DMS79 (cell line): ENCODE data around the gene RCBTB1.
"Not testable (repeated sequence)": the region's sequence is repeated elsewhere in the genome, so short reads cannot be mapped to it uniquely, and the experiment has no call there.

ENCODE experiments used
- DNase-seq: peaks from one replicate; lab custom pipeline; 2025; lab: John Stamatoyannopoulos, UW

RCBTB1 gene

DNA sequence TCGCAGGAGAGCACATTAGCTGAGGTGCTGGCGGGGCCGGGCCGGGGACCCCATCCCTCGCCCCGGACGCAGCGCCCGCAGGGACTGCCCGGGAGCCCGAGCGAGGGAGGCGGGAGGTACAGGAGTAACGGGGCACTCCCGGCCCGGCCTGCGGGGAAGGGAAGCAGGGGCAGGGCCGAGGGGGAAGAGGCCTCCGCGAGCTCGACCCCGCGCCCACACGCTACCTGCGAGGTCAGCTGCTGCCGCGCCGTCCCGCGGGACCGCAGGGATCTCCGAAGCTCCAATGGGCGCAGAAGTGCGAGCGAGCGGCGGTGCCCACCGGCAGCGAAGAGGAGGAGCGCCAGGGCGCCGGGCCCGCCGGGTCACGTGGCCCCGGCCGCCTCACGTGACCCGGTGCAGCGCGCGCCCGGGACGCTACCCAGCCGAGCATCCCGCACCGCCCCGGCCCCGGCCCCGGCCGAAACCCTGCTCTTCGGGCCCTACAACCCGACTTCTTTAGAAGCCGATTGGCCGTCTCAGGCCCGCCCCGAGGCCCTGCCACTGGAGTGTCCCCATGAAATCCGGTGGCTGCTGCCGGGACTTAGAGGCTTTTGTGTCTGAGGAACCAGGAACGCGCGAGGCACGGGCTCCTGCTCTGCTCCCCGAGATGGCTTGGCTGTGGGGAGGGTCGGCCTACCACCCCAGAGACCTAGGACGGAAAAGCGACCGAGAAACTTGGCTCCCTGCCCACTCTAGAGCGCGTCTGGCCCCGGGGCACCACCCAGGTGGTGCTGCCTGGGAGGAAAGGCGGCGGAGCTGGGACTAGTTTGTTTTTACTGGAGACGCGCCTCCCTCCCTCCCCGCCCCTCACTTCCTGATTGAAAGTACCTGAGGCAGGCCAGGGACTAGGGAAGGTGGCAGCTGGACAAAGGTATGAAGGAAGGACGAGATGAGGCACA is at the start of gene RCBTB1:
RCBTB1 (minus strand) TSS at position 339 of the 938 bp plus-strand sequence. CDS start 18,279 bp downstream, outside the sequence.
- peak; percentile 52 for DNase-seq

DNA sequence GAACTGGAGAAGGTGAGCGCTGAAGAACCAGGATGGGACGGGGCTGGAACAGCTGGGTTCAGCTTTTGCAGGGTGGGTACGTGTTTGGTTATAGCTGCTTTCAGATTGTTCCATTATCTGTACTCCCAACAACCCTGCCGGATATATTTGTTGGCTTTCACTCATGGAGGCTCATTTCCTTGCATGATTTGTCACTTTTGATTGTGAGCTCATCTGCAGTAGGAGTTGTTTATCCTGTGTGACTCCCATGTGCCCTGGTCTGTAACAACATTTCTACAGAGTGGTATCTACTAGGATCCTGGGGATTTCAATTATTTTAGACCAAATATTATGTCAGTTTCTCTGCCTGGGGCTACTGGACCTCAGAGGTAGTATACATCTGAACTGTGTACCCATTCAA is 48.4 kb upstream of the RCBTB1 start:
- DNase-seq = no peak

DNA sequence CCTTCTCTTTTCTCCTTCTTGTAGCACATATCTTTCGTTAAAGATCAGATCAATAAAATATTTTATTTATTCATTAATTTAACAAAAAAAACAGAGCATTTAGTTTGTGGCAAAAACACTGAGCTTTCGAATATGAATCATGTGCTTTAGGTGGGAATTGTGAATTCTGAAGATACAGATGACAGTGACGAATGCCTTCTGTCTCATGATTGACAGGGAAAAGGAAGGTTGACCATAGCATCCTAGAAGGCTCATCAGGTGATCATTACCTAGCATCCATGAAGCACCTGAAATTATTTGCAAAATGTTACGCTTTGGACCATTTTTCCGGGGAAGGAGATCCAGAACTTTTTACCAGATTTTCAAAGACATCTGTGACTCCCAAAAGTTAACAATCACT is 46.8 kb upstream of the RCBTB1 start:
- DNase-seq = no peak

DNA sequence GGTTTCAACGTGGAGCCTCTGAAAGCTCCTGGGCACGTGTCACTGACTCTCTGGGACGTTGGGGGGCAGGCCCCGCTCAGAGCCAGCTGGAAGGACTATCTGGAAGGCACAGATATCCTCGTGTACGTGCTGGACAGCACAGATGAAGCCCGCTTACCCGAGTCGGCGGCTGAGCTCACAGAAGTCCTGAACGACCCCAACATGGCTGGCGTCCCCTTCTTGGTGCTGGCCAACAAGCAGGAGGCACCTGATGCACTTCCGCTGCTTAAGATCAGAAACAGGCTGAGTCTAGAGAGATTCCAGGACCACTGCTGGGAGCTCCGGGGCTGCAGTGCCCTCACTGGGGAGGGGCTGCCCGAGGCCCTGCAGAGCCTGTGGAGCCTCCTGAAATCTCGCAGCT is 45.2 kb upstream of the RCBTB1 start:
- DNase-seq = no peak

DNA sequence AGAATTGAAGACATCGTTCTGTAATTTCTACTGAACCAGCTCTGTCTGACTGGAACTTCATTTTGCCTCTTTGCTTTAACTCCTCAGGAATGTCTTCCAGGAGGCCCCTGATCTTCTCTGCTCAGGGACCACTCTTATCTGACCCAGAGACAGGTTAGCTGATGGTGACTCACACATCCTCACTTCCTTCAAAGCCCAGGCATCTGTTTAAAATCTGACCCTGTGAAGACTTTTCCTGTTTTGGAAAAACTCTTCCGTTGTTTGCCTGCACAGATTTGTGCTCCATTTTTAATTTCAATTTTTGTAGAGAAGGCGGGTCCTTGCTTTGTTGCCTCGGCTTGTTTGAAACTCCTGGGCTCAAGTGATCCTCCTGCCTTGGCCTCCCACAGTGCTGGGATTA is 44.6 kb upstream of the RCBTB1 start:
- DNase-seq = no peak

DNA sequence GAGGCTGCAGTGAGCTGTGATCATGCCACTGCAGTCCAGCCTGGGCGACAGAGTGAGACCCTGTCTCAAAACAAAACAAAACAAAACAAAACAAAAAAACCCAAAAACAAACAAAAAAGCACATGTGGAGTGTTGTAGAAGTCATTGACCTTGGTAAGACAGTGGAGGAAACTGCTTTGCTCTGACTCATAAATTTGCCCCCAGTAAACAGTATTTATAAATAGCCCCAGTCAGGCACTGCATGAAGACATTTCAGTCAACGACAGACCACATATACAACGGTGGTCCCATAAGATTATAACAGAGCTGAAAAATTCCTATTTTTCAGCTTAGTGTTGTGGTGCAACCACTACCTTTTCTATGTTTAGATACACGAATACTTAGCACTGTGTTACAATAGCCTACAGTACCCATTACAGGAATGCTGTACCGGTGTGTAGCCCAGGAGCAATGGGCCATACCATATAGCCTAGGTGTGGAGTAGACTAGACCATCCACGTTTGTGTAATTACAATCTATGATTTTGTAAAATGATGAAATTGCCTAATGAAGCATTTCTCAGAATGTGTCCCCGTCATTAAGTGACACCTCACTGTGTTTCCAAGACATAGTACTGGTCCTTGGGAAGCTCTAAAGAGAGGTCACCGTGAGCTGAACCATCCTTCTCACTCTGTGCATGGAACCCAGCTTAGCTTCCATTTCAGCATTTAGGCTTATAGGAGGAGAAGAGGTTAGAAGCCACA is 44.0 kb upstream of the RCBTB1 start:
- DNase-seq = no peak

DNA sequence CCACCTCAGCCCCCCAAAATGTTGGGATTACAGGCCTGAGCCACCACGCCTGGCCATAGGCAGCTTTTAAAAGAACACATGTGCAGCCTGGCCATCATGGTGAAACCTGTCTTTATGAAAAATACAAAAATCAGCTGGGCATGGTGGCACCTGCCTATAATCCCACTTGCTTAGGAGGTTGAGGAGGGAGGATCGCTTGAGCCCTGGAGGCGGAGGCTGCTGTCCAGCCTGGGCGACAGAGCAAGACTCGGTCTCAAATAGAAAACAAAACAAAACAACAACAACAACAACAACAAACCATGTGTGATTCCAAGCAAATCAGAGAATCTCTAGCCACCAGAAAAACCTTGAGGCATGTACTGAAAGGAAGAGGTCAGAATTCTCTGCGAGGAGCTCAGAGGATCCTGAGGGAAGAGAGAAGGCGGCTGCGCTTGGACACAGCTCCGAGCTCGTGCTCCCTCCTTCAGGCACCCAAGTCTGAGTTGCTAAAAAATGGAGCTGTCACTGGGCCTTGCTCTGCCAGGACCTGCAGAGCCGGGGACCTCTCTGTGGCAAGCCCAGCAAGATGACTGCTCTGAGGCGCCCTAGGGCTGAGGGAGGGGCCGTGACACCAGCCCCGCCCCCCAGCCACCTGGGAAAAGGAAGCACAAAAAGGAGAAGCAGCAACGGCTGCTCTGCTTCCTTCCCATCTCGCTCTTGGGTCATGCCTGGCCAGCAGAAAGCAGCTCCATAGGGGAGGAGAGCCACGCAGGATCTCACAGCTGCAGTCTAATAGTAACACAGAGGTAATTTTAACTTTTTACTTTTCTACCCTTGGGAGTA is 42.7 kb upstream of the RCBTB1 start, which contains the start of gene ARL11:
ARL11 (plus strand) TSS at position 677 of the 822 bp plus-strand sequence. CDS start 1,941 bp downstream, outside the sequence.
- no peak for DNase-seq

DNA sequence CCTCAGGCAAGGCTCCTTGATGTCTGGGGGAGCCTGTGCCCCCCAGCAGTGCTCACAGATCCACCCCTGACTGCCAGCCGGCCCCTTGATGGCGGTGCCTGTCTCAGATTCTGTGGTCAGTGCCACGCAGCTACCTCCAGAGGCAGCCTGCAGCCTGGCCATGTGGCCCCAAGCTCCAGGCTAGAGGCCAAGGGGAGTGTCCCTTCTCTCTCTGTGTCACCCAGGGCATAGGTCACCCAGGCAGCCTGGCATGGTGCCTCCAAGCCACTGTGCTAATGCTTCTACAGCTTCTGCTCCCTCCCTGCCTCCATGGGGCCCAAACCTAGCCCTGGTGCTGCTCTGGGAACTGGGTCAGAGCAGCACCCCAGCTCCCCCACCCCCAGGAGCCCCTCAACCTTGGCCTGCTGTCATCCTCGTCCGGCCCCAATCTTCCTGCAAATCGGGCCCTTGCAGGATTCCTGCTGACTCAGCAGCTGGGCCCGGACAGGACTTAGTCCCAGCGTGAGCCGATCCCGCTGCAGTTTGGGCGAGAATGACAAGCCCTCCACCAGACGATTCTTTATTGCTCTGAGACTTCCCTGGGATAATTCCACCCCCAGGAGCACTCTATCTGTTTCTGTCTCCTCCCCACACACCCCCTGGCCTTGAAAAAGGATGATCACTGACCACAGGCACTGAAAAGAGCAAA is 40.2 kb upstream of the RCBTB1 start:
- no peak for DNase-seq

DNA sequence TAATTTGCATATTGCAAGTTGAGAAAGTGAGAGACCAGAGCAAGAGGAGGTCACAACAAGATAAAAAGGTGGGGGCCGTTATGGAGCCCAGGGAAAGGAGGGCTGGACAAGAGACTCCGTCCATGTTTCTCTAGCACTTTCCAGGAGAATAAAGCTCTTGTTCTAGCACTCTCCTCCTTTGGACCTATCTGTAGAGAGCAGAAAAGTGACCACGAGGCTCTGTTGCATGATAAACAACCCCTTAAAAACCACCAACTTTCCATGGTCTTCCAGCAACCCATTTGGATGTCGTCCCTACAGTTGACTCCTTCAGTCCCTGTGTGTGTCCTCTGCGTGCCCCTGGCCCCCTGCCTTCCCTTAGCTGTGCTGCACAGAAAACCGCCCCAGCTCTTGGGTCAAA is 38.9 kb upstream of the RCBTB1 start:
- DNase-seq = no peak

DNA sequence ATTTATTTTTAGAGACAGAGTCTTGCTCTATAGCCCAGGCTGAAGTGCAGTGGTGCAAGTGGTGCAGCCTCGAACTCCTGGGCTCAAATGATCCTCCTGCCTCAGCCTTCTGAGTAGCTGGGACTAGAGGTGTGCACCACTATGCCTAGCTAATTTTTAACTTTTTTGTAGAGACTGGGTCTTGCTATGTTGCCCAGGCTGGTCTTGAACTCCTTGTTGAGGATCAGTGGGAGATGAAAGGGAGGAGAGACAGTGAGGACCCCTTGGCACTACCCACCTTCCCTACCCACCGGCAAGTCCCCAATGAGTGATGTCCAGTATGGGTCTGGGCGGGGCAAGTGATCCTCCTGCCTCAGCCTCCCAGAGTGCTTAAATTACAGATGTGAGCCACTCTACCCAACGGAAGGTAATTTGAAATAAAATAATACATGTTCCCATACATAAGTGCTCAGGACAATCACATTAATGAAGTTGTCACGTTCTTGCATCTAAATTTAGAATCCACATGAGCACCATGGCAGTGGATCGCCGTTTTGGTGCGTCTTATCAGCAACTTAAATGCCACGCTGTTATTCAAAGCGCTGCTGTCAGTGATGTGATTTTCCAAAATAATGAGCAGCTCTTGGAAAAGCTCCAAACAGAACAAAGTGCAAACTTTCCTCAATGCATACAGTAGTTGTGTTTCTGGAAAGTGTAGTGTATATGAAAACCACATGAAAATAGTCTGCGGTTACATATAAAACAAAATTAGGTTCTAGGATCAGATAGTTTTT is 37.0 kb upstream of the RCBTB1 start:
- DNase-seq = no peak

DNA sequence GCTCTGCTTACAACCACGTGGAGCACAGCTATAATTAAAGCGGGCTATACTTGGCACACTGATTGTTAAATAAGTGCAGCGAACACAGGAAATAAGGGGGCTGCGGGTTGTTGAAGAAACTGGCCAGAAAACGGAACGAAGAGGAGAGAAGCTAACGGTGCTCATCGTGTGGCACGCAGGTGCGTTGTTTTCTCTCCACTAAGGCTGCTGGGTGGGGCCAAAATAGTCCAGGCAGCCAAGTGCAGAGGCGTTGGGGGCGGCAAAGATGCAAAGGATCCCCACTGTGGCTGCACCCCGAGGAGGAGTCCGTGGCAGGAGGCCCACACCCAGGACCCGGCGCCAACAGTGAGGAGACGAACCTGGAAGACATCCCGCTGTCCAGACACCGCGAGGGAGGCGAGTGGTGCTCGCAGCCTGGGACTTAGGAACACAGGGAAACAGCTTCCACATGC is 34.8 kb upstream of the RCBTB1 start:
- DNase-seq = no peak

DNA sequence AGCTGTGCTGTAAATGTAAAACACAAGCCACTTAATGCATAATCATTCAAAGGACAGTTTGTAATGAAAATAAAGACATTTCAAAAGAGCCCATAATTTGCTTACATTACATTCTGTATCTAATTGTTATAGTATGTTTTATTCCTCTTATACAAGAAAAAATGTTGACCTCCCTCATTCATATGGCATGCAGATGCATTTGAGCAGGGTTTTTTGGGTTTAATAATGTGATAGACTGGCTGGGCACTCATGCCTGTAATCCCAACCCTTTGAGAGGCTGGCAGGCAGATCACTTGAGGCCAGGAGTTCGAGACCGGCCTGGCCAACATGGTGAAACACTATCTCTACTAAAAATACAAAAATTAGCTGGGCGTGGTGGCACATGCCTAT is 31.3 kb upstream of the RCBTB1 start:
- no peak for DNase-seq

DNA sequence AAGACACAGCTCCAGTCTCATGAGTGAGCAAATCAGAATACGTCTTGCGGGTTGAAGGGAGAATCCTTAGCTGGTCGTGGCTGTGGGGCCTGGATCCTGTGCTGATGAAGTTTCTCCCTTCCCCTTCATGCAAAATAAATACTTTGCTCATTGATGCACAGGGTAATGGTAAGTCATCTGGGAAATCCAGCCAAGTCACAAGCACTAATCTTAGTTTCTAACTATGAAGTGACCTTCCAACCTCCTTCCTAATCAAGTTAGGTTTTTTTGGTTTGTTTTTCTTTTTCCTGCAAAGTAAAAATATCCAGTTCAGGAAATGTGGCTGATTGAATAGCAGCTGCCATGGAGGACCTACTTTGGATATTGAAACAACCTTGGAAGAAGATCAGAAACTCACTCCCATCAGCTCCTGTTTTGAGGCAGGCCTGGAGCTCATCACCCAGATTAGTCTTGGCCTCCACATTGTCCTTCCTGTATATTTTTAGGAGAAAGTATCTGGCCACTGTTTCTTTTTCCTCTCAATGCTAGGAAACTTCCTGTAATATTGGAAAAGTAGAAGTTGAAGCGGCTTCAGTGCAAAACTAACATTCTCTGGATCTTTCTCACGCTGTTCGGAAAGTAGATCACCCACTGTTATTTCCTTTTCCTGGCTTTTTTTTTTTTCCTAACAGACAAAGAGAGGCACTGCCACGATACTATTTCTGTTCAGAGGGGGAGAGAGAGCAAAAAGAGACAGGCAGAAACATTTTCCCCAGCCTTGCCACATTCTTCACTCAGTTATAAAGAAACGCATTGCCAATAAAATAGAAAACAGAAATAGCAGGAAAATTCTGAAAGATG is 30.7 kb upstream of the RCBTB1 start:
- no peak for DNase-seq

DNA sequence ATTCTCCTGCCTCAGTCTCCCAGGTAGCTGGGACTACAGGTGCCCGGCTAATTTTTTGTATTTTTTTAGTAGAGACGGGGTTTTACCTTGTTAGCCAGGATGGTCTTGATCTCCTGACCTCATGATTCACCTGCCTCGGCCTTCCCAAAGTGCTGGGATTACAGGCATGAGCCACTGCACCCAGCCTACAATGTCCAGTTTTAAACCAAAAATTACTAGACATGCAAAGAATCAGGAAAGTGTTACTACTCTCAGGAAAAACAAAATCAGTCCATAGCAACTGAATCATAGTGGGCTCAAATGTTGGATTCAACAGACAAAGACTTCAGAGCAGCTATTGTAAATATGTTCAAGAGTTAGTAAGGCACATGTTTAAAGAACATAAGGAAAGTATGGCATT is 26.7 kb upstream of the RCBTB1 start:
- not testable (repeated sequence) for DNase-seq

DNA sequence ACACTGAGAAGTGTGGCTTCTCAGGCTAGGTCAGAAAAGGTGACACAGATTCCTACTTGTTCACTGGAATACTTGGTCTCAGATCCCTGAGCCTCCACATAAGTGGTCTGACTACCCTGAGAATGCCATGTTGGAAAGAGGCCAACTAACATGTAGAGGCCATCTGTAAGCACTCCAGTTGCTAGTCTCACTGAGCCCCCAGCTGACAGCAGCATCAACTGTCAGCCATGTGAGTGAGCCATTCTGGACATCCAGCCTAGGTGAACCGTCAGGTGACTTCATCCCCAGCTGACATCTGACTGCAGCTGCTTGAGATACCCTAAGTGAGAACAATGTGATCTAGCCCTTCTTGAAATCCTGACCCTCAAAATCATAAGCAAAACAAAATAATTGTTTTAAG is 24.8 kb upstream of the RCBTB1 start:
- DNase-seq = peak; percentile 75

DNA sequence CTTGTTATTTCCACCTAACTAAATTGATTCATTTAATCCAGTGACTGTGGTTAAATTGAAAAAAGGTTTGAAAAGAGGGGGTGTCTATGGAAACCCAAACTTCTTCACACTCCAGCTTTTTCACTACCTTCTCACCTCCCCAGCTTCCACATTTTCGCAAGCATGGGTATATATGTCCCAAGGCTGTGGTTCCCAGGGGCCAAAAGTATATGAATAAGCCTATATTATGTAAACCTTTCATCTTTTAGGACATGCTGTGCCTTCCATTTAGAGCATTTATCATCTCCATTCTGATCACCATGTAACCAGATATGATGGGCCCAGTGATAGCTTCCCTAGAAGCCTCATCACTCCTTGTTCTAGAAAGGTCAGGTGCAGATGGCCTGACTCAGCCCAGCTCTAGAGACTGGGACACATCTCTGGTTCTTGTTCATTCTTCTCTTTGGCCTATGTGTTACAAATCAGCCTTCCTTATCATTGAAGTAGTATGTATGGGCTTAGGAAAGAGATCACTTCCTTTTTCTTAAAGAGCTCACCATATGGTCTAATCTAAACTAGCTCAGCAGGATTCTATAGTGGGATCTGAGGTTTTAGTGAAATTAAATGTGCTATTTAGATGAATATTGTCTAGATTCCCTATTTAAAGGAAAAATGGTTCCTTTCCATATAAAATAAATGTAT is 23.4 kb upstream of the RCBTB1 start:
- DNase-seq = no peak

DNA sequence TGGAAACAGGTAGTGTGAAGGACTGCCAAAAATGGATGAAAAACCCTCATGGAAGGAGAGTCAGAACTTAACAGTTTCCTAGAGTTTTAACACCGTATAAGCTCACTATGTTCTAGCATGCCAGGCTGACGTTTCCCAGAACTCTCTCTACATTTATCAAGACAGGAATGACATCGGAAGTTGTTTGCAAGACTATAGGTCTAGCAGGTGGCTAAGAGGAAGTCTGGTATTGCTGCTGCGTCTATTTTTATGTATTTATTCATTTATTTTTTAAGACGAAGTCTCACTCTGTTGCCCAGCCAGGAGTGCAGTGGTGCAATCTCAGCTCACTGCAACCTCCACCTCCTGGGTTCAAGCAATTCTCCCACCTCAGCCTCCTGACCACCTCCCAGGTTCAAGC is 22.4 kb upstream of the RCBTB1 start:
- DNase-seq = no peak

DNA sequence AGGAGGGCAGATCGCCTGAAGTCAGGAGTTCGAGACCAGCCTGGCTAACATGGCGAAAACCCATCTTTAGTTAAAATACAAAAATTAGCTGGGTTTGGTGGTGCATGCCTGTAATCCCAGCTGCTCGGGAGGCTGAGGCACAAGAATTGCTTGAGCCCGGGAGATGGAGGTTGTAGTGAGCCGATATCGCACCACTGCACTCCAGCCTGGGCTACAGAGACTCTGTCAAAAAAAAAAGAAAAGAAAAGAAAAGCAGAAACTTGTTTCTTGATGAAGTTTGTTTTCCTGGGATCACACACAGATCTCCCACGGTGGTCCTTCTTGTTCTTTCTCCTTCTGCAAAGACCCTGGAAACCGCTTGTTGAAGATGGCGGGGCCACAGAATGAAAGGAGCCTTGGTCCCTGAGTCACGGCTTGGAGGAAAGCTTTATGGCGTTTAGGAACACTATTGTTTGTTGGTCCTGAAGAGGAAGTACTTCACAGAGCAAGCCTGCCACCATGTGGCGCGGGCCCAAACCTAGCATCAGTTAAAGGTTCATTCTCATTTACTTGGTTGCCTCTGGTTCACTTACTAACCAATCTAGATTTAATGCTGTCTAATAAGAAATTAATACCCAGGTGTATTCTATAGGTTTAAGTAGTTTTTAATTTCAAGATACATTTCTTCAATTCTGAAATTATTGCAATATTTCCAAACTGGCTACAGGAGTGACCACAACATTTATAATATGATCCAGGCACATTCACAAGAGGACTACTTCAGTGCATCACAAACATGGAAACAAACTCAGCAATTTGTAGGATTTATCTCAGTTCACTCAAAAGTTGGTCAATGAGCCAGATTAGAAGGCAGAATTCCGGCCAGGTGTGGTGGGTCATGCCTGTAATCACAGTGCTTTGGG is 21.6 kb upstream of the RCBTB1 start:
- DNase-seq = peak; percentile 68
